ENCODE data around the gene APOBR.
"Not testable (repeated sequence)": the region's sequence is repeated elsewhere in the genome, so short reads cannot be mapped to it uniquely, and the experiment has no call there.

APOBR gene

GRCh38 chr16:28524681-28525171 is 30.3 kb downstream of the APOBR start:
- no peaks in the 10 kb centered on the region for H4K20me1 ChIP-seq (ENCODE audit: insufficient read depth, low read length)
- no peaks in the 10 kb centered on the region for H3K36me3 ChIP-seq (replicated peaks; ENCODE audit: insufficient read depth, low read length)
- H3F3A ChIP-seq (ENCODE audit: insufficient read depth, low read length) = no peaks in the 10 kb centered on the region
- no peaks in the 10 kb centered on the region for H3K9me3 ChIP-seq (replicated peaks; ENCODE audit: insufficient read depth, low read length)
- TF ChIP-seq CTCF (IDR thresholded peaks at IDR 0.05; ENCODE audit: low read length) = 0 out of 2 replicates have a peak, but pooled peaks have one; percentile 3
- TF ChIP-seq EZH2 (optimal IDR thresholded peaks at IDR 0.05; ENCODE audit: low read depth, low read length) = no peak
- TF ChIP-seq EZH2phosphoT487 (IDR thresholded peaks at IDR 0.05; ENCODE audit: low read length) = no peak
- no peaks in the 10 kb centered on the region for H3K9me2 ChIP-seq (replicated peaks; ENCODE audit: insufficient read depth, low read length)
- H3K27me3 ChIP-seq (replicated peaks; ENCODE audit: insufficient read depth, low read length) = no peaks in the 10 kb centered on the region
- no peak overlapping the region for H3K27ac ChIP-seq (ENCODE audit: low read length)
- H2AFZ ChIP-seq (ENCODE audit: low read length) = no peak overlapping the region
- no peak for DNase-seq
- H3K4me1 ChIP-seq (ENCODE audit: low read length) = no peaks in the 10 kb centered on the region
- H3K79me2 ChIP-seq (ENCODE audit: low read length) = no peaks in the 10 kb centered on the region
- no peak overlapping the region for H3K9ac ChIP-seq (ENCODE audit: low read length)
- H3K4me3 ChIP-seq (ENCODE audit: low read length) = no peak overlapping the region
- H3K4me2 ChIP-seq (ENCODE audit: low read depth, low read length) = no peak overlapping the region

- Histone ChIP-seq H3K9me2 (replicated peaks; ENCODE audit: insufficient read depth, low read length) (no peaks in the 10 kb centered on the region), H3K36me3 (replicated peaks; ENCODE audit: insufficient read depth, low read length) (no peaks in the 10 kb centered on the region), H3K4me3 (ENCODE audit: low read length) (no peak overlapping the region), H3K9me3 (replicated peaks; ENCODE audit: insufficient read depth, low read length) (no peaks in the 10 kb centered on the region), H3K4me2 (ENCODE audit: low read depth, low read length) (no peak overlapping the region), H3K4me1 (ENCODE audit: low read length) (no peaks in the 10 kb centered on the region), H3K79me2 (ENCODE audit: low read length) (no peaks in the 10 kb centered on the region), H2AFZ (ENCODE audit: low read length) (no peak overlapping the region), H3K9ac (ENCODE audit: low read length) (no peak overlapping the region), H4K20me1 (ENCODE audit: insufficient read depth, low read length) (no peaks in the 10 kb centered on the region), H3F3A (ENCODE audit: insufficient read depth, low read length) (no peaks in the 10 kb centered on the region), H3K27ac (ENCODE audit: low read length) (no peak overlapping the region), H3K27me3 (replicated peaks; ENCODE audit: insufficient read depth, low read length) (no peaks in the 10 kb centered on the region)
- no peak for DNase-seq
- TF ChIP-seq EZH2phosphoT487 (IDR thresholded peaks at IDR 0.05; ENCODE audit: low read length) (no peak), EZH2 (optimal IDR thresholded peaks at IDR 0.05; ENCODE audit: low read depth, low read length) (no peak), CTCF (IDR thresholded peaks at IDR 0.05; ENCODE audit: low read length) (no peak)
Measured at GRCh38 chr16:28526201-28527099, 32.0 kb downstream of the APOBR start.

- not testable (repeated sequence) for H3K4me1 ChIP-seq (ENCODE audit: low read length); H3F3A ChIP-seq (ENCODE audit: insufficient read depth, low read length); H3K4me2 ChIP-seq (ENCODE audit: low read depth, low read length); H3K9ac ChIP-seq (ENCODE audit: low read length); H3K79me2 ChIP-seq (ENCODE audit: low read length); H3K9me3 ChIP-seq (replicated peaks; ENCODE audit: insufficient read depth, low read length); DNase-seq; H3K27ac ChIP-seq (ENCODE audit: low read length); H3K27me3 ChIP-seq (replicated peaks; ENCODE audit: insufficient read depth, low read length); H4K20me1 ChIP-seq (ENCODE audit: insufficient read depth, low read length); H3K9me2 ChIP-seq (replicated peaks; ENCODE audit: insufficient read depth, low read length); H2AFZ ChIP-seq (ENCODE audit: low read length); H3K4me3 ChIP-seq (ENCODE audit: low read length); H3K36me3 ChIP-seq (replicated peaks; ENCODE audit: insufficient read depth, low read length)
Measured at GRCh38 chr16:28527100-28527785, 32.8 kb downstream of the APOBR start.
